ENCODE results near the gene ITPR2. TPM values are rescaled to one million over a fixed set of nuclear protein-coding genes. Genes with fewer than 3 reads are reported as not detected.
"Not testable (repeated sequence)": the region's sequence is repeated elsewhere in the genome, so short reads cannot be mapped to it uniquely, and the experiment has no call there.

The ITPR2 gene
- total RNA-seq, 2 experiments from 2014 or later, result 40.3 to 40.5 TPM

DNA sequence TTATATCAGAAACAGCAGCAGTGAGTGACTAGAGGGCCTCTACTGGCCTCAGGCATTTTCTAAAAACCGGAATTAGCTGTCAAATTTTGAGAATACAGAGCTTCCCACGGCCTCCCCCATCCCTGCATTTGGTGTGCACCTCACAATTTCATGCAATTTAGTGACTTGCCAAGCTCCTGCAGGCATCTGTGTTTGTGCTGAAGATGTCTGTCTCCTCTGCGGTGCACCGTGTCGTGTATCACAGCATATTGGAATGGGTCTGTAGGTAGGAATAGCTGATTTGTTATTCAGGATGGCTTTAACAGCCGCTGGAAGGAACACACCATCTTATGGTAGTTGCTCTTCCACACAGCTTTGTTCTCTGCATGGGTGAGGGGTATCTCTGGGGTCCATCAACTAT lies 497.3 kb downstream of the ITPR2 start:
- CTCF ChIA-PET, result interaction anchor here (0.6 to 0.8 kb wide), 2 partner anchors 214 to 255 kb away, joined by 3 read pairs; no protein-coding TSS in a partner anchor
- peaks cover 18% of the 10 kb centered on the region for H3K36me3 Mint-ChIP-seq (ENCODE audit: low read depth)
- H3K4me3 Mint-ChIP-seq, result no peak overlapping the region
- POLR2A ChIA-PET, result no interaction called here
- DNase-seq, result no peak
- H3K4me1 Mint-ChIP-seq, result peaks cover 6% of the 10 kb centered on the region
- peaks cover 9% of the 10 kb centered on the region for H3K9me3 Mint-ChIP-seq
- no peak overlapping the region for H3K27ac Mint-ChIP-seq
- H3K27me3 Mint-ChIP-seq, result no peaks in the 10 kb centered on the region

DNA sequence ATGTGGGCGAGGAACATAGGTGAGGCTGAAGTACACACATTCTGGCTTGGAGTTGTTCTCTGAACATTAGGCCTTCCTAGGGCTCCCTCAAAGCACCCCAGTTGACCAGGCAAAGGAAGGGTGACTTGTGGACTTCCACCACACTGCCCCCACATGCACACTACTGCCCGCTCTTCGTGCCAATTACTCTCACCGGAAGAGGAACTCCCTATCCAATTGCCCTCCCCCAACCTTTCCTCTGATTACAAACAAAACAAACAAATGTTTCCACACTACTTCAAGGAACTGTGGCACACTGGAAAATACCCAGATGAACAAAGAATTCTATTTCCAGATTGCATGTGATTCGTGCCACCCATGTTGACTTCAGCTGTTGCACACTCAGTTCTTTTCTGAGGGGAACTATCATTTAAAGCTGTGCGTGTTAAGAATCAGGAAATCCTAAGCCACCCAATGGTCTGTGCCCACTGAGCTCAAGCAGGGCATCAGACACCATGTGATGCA lies 498.3 kb downstream of the ITPR2 start:
- H3K27ac Mint-ChIP-seq, result no peak overlapping the region
- CTCF ChIA-PET, result no interaction called here
- H3K4me1 Mint-ChIP-seq, result no peaks in the 10 kb centered on the region
- POLR2A ChIA-PET, result no interaction called here
- no peak for DNase-seq
- H3K36me3 Mint-ChIP-seq (ENCODE audit: low read depth), result peaks cover 13% of the 10 kb centered on the region
- no peak overlapping the region for H3K4me3 Mint-ChIP-seq
- peaks cover 9% of the 10 kb centered on the region for H3K9me3 Mint-ChIP-seq
- H3K27me3 Mint-ChIP-seq, result peaks cover 4% of the 10 kb centered on the region

DNA sequence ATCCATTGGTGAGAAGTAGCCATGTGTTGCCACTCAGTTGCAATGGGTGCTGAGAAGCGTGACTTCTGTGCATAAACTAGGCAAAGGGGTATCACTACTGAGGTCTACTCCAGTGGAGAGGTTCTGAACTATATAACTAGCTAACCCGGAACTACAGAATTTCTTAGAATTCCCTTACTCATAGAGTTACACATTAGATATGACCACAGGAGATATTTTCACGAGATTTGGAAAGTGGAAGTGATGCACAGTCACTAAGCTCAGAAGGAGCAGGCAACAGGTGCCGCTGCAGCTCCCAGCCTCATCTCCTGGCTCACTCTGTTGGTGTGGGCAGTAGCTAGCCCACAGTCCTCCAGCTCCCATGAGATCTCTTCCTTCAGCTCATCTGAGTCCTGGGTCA lies 501.0 kb downstream of the ITPR2 start:
- H3K9me3 Mint-ChIP-seq, result peaks cover 9% of the 10 kb centered on the region
- no peak for DNase-seq
- CTCF ChIA-PET, result no interaction called here
- H3K36me3 Mint-ChIP-seq (ENCODE audit: low read depth), result no peaks in the 10 kb centered on the region
- POLR2A ChIA-PET, result no interaction called here
- peaks cover 11% of the 10 kb centered on the region for H3K27me3 Mint-ChIP-seq
- H3K27ac Mint-ChIP-seq, result no peak overlapping the region
- H3K4me1 Mint-ChIP-seq, result no peaks in the 10 kb centered on the region
- no peak overlapping the region for H3K4me3 Mint-ChIP-seq

GRCh38 chr12:26331136-26331535 lies 501.9 kb downstream of the ITPR2 start:
- peaks cover 13% of the 10 kb centered on the region for H3K27me3 Mint-ChIP-seq
- no peaks in the 10 kb centered on the region for H3K36me3 Mint-ChIP-seq (ENCODE audit: low read depth)
- DNase-seq, result no peak
- H3K4me1 Mint-ChIP-seq, result no peaks in the 10 kb centered on the region
- no peak overlapping the region for H3K4me3 Mint-ChIP-seq
- H3K9me3 Mint-ChIP-seq, result peaks cover 9% of the 10 kb centered on the region
- ChIA-PET CTCF (no interaction called here), POLR2A (no interaction called here)
- H3K27ac Mint-ChIP-seq, result no peak overlapping the region

GRCh38 chr12:26327975-26328644 lies 504.9 kb downstream of the ITPR2 start:
- Mint-ChIP-seq H3K9me3 (peaks cover 6% of the 10 kb centered on the region), H3K4me1 (no peaks in the 10 kb centered on the region), H3K27me3 (peaks cover 13% of the 10 kb centered on the region), H3K4me3 (no peak overlapping the region), H3K36me3 (ENCODE audit: low read depth) (no peaks in the 10 kb centered on the region), H3K27ac (no peak overlapping the region)
- ChIA-PET POLR2A (no interaction called here), CTCF (no interaction called here)
- no peak for DNase-seq

GRCh38 chr12:26323673-26324072 lies 509.3 kb downstream of the ITPR2 start:
- DNase-seq, result no peak
- POLR2A ChIA-PET, result no interaction called here
- H3K4me1 Mint-ChIP-seq, result no peaks in the 10 kb centered on the region
- no peak overlapping the region for H3K27ac Mint-ChIP-seq
- H3K9me3 Mint-ChIP-seq, result peaks cover 4% of the 10 kb centered on the region
- peaks cover 6% of the 10 kb centered on the region for H3K27me3 Mint-ChIP-seq
- no peaks in the 10 kb centered on the region for H3K36me3 Mint-ChIP-seq (ENCODE audit: low read depth)
- CTCF ChIA-PET, result no interaction called here
- H3K4me3 Mint-ChIP-seq, result no peak overlapping the region

DNA sequence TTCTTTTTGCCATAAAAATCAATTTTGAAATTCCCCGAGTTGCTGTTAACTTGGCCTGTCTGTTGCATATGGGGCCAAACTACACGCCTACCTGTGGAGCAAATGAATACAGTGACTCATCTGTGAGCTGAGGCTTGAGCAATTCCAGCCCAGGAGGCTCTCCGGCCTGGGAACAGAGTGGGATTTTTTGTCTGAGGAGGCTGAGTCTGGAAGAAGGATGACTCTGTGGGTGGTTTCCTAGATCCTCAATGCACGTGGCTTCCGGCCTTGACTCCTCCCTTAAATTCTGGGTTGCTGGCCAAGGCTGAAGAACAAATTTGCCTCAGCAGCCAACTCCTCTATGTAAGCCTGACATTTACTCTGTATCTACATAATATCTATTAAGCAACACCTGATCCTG lies 513.5 kb downstream of the ITPR2 start:
- CTCF ChIA-PET, result no interaction called here
- H3K27ac Mint-ChIP-seq, result no peak overlapping the region
- POLR2A ChIA-PET, result no interaction called here
- DNase-seq, result no peak
- peaks cover 4% of the 10 kb centered on the region for H3K4me1 Mint-ChIP-seq
- H3K9me3 Mint-ChIP-seq, result peaks cover 11% of the 10 kb centered on the region
- no peaks in the 10 kb centered on the region for H3K36me3 Mint-ChIP-seq (ENCODE audit: low read depth)
- H3K27me3 Mint-ChIP-seq, result peaks cover 5% of the 10 kb centered on the region
- H3K4me3 Mint-ChIP-seq, result no peak overlapping the region

DNA sequence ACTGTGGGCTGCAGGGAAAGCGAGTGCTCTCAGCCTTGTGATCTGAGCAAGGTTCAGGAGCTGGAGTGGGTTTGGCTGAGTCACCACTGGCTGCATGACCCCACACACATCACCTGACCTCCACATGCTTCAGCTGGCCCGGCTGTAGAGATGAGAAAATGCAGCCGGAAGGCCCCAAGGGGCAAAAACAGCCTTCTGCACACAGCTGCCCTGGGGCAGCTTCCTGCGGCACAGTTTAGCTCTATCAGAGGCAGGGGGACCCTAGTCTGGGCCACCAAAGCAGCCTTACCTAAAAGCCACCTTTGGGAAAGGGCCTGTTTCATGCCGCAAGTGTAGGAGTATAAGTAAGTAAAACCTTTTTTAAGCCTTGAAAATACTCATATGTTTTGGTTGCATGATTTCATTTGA lies 514.3 kb downstream of the ITPR2 start:
- ChIA-PET POLR2A (no interaction called here), CTCF (interaction anchor here (1.3 to 1.4 kb wide), 2 partner anchors 26 to 36 kb away, joined by 3 read pairs; no protein-coding TSS in a partner anchor)
- Mint-ChIP-seq H3K27me3 (peaks cover 7% of the 10 kb centered on the region), H3K36me3 (ENCODE audit: low read depth) (no peaks in the 10 kb centered on the region), H3K9me3 (peaks cover 12% of the 10 kb centered on the region), H3K4me3 (no peak overlapping the region), H3K4me1 (peaks cover 4% of the 10 kb centered on the region), H3K27ac (no peak overlapping the region)
- no peak for DNase-seq

DNA sequence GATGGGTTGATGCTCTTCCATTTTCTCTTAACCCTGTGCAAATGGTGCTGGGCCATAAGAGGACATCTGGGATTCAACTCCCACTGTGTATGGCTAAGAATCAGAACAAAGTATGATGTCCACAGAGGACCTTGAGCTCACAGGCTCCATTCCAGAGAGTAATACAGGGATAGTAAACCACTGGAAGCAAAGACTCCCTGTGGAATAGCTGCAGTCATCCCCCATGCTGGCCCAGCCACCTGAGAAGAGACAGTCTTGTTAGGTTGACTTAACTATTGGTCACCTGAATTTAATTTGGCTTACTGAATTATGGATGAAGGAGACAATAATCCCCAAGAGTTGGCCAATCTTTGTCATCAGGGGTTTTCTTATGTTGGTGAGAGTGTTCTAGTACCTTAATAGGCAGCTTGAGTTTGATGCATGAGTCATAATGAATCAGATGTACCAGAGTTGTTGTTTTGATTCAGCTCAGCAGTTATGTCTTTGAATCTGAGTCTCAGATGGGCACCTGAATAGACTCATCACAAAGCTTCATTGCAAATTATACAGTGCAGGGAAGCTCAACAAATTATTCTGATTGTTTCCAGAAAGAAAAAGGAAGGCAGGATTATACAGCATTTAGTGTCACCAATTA lies 514.9 kb downstream of the ITPR2 start:
- Mint-ChIP-seq H3K4me1 (peaks cover 4% of the 10 kb centered on the region), H3K9me3 (peaks cover 12% of the 10 kb centered on the region), H3K27ac (no peak overlapping the region), H3K27me3 (peaks cover 13% of the 10 kb centered on the region), H3K36me3 (ENCODE audit: low read depth) (no peaks in the 10 kb centered on the region), H3K4me3 (no peak overlapping the region)
- DNase-seq, result no peak
- ChIA-PET POLR2A (no interaction called here), CTCF (interaction anchor here (1.0 to 1.4 kb wide), 3 partner anchors 20 to 37 kb away, joined by 3 read pairs; no protein-coding TSS in a partner anchor)

DNA sequence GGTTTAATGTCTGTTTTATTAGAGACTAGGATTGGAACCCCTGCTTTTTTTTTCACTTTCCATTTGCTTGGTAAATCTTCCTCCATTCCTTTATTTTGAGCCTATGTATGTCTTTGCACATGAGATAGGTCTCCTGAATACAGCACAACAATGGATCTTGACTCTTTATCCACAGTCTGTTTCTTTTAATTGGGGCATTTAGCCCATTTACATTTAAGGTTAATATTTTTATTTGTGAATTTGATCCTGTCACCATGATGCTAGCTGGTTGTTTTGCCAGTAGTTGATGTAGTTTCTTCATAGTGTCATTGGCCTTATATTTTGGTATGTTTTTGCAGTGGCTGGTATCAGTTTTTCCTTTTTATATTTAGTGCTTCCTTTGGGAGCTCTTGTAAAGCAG lies 518.9 kb downstream of the ITPR2 start:
- H3K4me3 Mint-ChIP-seq; DNase-seq; H3K4me1 Mint-ChIP-seq; H3K27ac Mint-ChIP-seq; POLR2A ChIA-PET; CTCF ChIA-PET; H3K36me3 Mint-ChIP-seq (ENCODE audit: low read depth): not testable (repeated sequence)
- Mint-ChIP-seq H3K27me3 (peaks cover 15% of the 10 kb centered on the region), H3K9me3 (peaks cover 10% of the 10 kb centered on the region)

GRCh38 chr12:26310489-26310888 lies 522.5 kb downstream of the ITPR2 start:
- H3K36me3 Mint-ChIP-seq (ENCODE audit: low read depth); H3K4me1 Mint-ChIP-seq; H3K4me3 Mint-ChIP-seq; CTCF ChIA-PET; POLR2A ChIA-PET; DNase-seq; H3K27ac Mint-ChIP-seq; H3K9me3 Mint-ChIP-seq: not testable (repeated sequence)
- peaks cover 22% of the 10 kb centered on the region for H3K27me3 Mint-ChIP-seq

DNA sequence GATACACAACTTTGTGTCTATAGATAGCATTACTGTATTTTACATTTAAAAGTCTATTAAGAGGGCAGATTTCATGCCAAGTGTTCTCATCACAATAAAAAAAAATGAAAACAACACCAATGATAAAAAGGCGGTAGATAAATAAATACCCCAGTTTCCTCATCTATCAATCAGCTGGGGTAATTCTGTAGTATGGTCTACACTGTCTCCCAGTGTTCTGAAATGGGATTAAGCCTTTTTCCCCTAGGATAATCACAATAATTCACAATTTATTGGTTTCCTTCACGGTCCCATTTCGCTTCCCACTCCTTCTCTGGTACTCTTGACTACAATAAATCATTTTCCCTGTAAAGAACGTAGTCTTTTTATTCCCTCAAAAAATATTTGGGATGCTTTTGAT lies 523.4 kb downstream of the ITPR2 start:
- Mint-ChIP-seq H3K4me3 (no peak overlapping the region), H3K27me3 (peaks cover 21% of the 10 kb centered on the region), H3K4me1 (no peaks in the 10 kb centered on the region), H3K9me3 (peaks cover 4% of the 10 kb centered on the region), H3K27ac (no peak overlapping the region), H3K36me3 (ENCODE audit: low read depth) (no peaks in the 10 kb centered on the region)
- CTCF ChIA-PET, result no interaction called here
- POLR2A ChIA-PET, result no interaction called here
- DNase-seq, result no peak

DNA sequence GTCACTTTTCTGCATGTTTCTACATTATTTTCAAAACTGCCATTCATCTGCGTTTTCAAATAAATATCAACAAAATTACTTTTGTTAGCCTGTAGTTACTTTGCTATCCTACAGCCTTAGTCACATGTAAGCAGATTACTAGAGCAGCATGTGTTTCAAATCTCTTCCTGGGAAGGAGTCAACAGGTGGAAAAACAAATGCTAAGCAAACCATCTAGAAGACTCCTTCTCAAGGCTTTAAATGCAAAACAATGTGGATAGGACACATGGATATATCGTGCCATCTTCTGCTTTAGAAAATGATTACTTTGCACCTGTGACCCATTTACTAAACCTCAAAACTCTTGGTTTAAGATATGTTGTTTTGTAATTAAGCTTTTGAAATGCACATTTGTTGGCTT lies 528.7 kb downstream of the ITPR2 start:
- Mint-ChIP-seq H3K4me3 (no peak overlapping the region), H3K9me3 (no peaks in the 10 kb centered on the region), H3K27ac (no peak overlapping the region), H3K27me3 (peaks cover 22% of the 10 kb centered on the region), H3K36me3 (ENCODE audit: low read depth) (no peaks in the 10 kb centered on the region), H3K4me1 (peaks cover 4% of the 10 kb centered on the region)
- DNase-seq, result no peak
- POLR2A ChIA-PET, result no interaction called here
- CTCF ChIA-PET, result interaction anchor here (0.9 kb wide), 1 partner anchor 11 kb away, joined by 3 read pairs; no protein-coding TSS in a partner anchor

GRCh38 chr12:26303418-26303817 lies 529.6 kb downstream of the ITPR2 start:
- H3K9me3 Mint-ChIP-seq, result no peaks in the 10 kb centered on the region
- no peak overlapping the region for H3K4me3 Mint-ChIP-seq
- peaks cover 11% of the 10 kb centered on the region for H3K4me1 Mint-ChIP-seq
- DNase-seq, result no peak
- CTCF ChIA-PET, result interaction anchor here (0.9 kb wide), 1 partner anchor 12 kb away, joined by 3 read pairs; no protein-coding TSS in a partner anchor
- POLR2A ChIA-PET, result no interaction called here
- H3K27me3 Mint-ChIP-seq, result peaks cover 22% of the 10 kb centered on the region
- H3K27ac Mint-ChIP-seq, result no peak overlapping the region
- H3K36me3 Mint-ChIP-seq (ENCODE audit: low read depth), result no peaks in the 10 kb centered on the region

Data from activated CD4-positive, alpha-beta T cell treated with anti-CD3 and anti-CD28 coated beads, Interleukin-2, amount 10 ng/mL, durations not matched to agents 7 days and 5 days (primary cell).